ENCODE measurements around the gene FSCN2. TPM values are rescaled to one million over a fixed set of nuclear protein-coding genes. Genes with fewer than 3 reads are reported as not detected.

FSCN2 gene
- total and polyA plus RNA-seq, 2 donors (not counting 3 experiments of a cell fraction or from before 2014, with no cell fraction given), result 0.32 to 0.71 TPM

DNA sequence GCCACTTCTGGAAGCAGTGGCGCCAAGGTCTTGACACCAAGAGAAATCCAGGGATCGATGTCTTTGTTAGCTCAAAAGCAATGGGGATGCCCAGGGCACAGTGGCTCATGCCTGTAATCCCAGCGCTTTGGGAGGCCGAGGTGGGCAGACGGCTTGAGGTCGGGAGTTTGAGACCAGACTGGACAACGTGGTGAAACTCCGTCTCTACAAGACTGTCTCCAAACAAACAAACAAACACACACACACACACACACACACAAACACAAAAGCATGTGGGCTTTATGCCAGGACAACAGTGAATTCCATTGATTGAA lies 46.4 kb downstream of the FSCN2 start:
- FAIRE-seq, result no peak
- peaks cover 38% of the 10 kb centered on the region for H3K79me2 ChIP-seq (ENCODE audit: control insufficient read depth, insufficient read depth, low read length)
- no TSS peak for BruUV-seq (replicated peaks)

More for the DNA sequence above, 46.4 kb downstream of the FSCN2 start:
- ChIA-PET CTCF (no interaction called here), POLR2A (no interaction called here)
- TF ChIP-seq FOS (IDR thresholded peaks at IDR 0.05; ENCODE audit: borderline replicate concordance, insufficient read depth, low read length), result no peak
- TF ChIP-seq, protein P1, sequence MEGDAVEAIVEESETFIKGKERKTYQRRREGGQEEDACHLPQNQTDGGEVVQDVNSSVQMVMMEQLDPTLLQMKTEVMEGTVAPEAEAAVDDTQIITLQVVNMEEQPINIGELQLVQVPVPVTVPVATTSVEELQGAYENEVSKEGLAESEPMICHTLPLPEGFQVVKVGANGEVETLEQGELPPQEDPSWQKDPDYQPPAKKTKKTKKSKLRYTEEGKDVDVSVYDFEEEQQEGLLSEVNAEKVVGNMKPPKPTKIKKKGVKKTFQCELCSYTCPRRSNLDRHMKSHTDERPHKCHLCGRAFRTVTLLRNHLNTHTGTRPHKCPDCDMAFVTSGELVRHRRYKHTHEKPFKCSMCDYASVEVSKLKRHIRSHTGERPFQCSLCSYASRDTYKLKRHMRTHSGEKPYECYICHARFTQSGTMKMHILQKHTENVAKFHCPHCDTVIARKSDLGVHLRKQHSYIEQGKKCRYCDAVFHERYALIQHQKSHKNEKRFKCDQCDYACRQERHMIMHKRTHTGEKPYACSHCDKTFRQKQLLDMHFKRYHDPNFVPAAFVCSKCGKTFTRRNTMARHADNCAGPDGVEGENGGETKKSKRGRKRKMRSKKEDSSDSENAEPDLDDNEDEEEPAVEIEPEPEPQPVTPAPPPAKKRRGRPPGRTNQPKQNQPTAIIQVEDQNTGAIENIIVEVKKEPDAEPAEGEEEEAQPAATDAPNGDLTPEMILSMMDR (IDR thresholded peaks at IDR 0.05; ENCODE audit: extremely low read depth in 1 of 2, insufficient read depth in 1 of 2, low read depth in 1 of 2, low read length in 2 of 2), result no peak
- no peak for TF ChIP-seq POLR2A (IDR thresholded peaks at IDR 0.05; ENCODE audit: low read depth, low read length)
- no peak for TF ChIP-seq JUN (IDR thresholded peaks at IDR 0.05; ENCODE audit: borderline replicate concordance, insufficient read depth, insufficient read length, low read depth)
- TF ChIP-seq, protein P2, sequence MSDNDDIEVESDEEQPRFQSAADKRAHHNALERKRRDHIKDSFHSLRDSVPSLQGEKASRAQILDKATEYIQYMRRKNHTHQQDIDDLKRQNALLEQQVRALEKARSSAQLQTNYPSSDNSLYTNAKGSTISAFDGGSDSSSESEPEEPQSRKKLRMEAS (IDR thresholded peaks at IDR 0.05; ENCODE audit: insufficient read depth, insufficient read length), result no peak
- TF ChIP-seq GATA2 (IDR thresholded peaks at IDR 0.05; ENCODE audit: insufficient read depth, insufficient read length, low read depth, low read length), result no peak
- no peak for TF ChIP-seq MYC (IDR thresholded peaks at IDR 0.05; ENCODE audit: low read depth, low read length)
- no peak for TF ChIP-seq POLR2AphosphoS5 (IDR thresholded peaks at IDR 0.05; ENCODE audit: insufficient read depth, low read depth, low read length)
- TF ChIP-seq EZH2 (IDR thresholded peaks at IDR 0.05; ENCODE audit: borderline replicate concordance, low read depth, low read length, severe bottlenecking), result no peak
- H3K4me1 ChIP-seq (ENCODE audit: control insufficient read depth, extremely low read depth, insufficient read depth, low read length), result peaks cover 28% of the 10 kb centered on the region
- peaks cover 25 to 26% of the 10 kb centered on the region in 2 experiments for H3K36me3 ChIP-seq (ENCODE audit: control insufficient read depth in 2 of 2, extremely low read depth in 1 of 2, insufficient read depth in 2 of 2, low read length in 2 of 2)
- H3K9me3 ChIP-seq (replicated peaks; ENCODE audit: control insufficient read depth, insufficient read depth, low read length), result no peaks in the 10 kb centered on the region
- no peaks in the 10 kb centered on the region for H4K20me1 ChIP-seq (replicated peaks; ENCODE audit: control insufficient read depth, extremely low read depth, insufficient read depth, low read length)
- no peak overlapping the region for H3K4me2 ChIP-seq (ENCODE audit: insufficient read depth, low read length)
- H3K9me1 ChIP-seq (replicated peaks; ENCODE audit: control insufficient read depth, extremely low read depth, insufficient read depth, low read length), result no peaks in the 10 kb centered on the region
- dilution Hi-C loops (cut with MboI; ENCODE audit: extremely low pct_ligation_motif_present, low sequenced_read_pairs) (no loop called here), intact Hi-C loops (cut with micrococcal nuclease) (no loop called here)
- no peak overlapping the region for H3K9ac ChIP-seq (replicated peaks; ENCODE audit: extremely low read depth, insufficient read depth, low read length)
- no peak overlapping the region for H3K27ac ChIP-seq (ENCODE audit: insufficient read depth, low read depth, low read length)
- no peak for DNase-seq (ENCODE audit: low read depth, low spot score)
- no peak overlapping the region for H3K4me3 ChIP-seq (replicated peaks in 1 of 3; ENCODE audit: insufficient read depth in 1 of 3, low read depth in 1 of 3, low read length in 3 of 3)
- H3K27me3 ChIP-seq (ENCODE audit: control insufficient read depth in 2 of 2, insufficient read depth in 2 of 2, low read length in 2 of 2), result no peaks in the 10 kb centered on the region
- no peak overlapping the region for H2AFZ ChIP-seq (ENCODE audit: low read depth, low read length)

Data from endothelial cell of umbilical vein (primary cell).